CD14-positive monocyte (primary cell): ENCODE data around the gene SMIM32. TPM values are rescaled to one million over a fixed set of nuclear protein-coding genes. Genes with fewer than 3 reads are reported as not detected.

Source experiments
- DNase-seq, 3 donors: peaks; one replicate each; pipeline ENCODE4 v3.0.0-alpha.2; 2011 to 2022
- H2AFZ ChIP-seq: 2 replicates; pipeline ENCODE4 v1.6.0; 2012; ENCODE audit warnings: mild to moderate bottlenecking, low read depth, low read length, inconsistent platforms; ENCODE audit not compliant: insufficient read depth, poor library complexity, severe bottlenecking
- H3K27ac ChIP-seq, 2 donors: 1 replicate in 1 of 2; 2 replicates in 1 of 2; pipeline ENCODE4 v1.5.1; 2012 to 2013; ENCODE audit warnings: low read length in 2 of 2, control low read depth in 1 of 2, inconsistent platforms in 1 of 2, low read depth in 1 of 2, mild to moderate bottlenecking in 1 of 2
- H3K27me3 ChIP-seq, 2 donors: one replicate each; pipeline versions ENCODE4 v1.6.0 to v1.6.1; 2011 to 2013; ENCODE audit warnings: low read length in 2 of 2; ENCODE audit not compliant: control insufficient read depth in 2 of 2, insufficient read depth in 2 of 2
- H3K36me3 ChIP-seq, 2 donors: replicated peaks in 1 of 2; 1 replicate in 1 of 2; 2 replicates in 1 of 2; pipeline versions ENCODE4 v1.5.1 to v1.6.1; 2012 to 2013; ENCODE audit warnings: low read length in 2 of 2, control low read depth in 1 of 2, inconsistent platforms in 1 of 2, mild to moderate bottlenecking in 1 of 2; ENCODE audit not compliant: insufficient read depth in 2 of 2, control insufficient read depth in 1 of 2
- H3K4me1 ChIP-seq, 2 donors: 1 replicate in 1 of 2; 2 replicates in 1 of 2; pipeline versions ENCODE4 v1.5.1 to v1.6.1; 2012 to 2013; ENCODE audit warnings: low read length in 2 of 2, control low read depth in 1 of 2, inconsistent platforms in 1 of 2, mild to moderate bottlenecking in 1 of 2, moderate library complexity in 1 of 2; ENCODE audit not compliant: insufficient read depth in 2 of 2, control insufficient read depth in 1 of 2
- H3K4me2 ChIP-seq: replicated peaks from 2 replicates; pipeline ENCODE3; 2012; ENCODE audit warnings: low read length, moderate library complexity, mild to moderate bottlenecking; ENCODE audit not compliant: poor library complexity, severe bottlenecking; ENCODE audit errors: extremely low read depth
- H3K4me3 ChIP-seq, 3 experiments: fragments of 200-600 bp in 1 of 3; sonication (generic) in 1 of 3; replicated peaks in 1 of 3; 1 replicate in 2 of 3; 2 replicates in 1 of 3; pipeline ENCODE4 v1.5.1; 2011 to 2013; ENCODE audit warnings: low read length in 3 of 3, mild to moderate bottlenecking in 3 of 3, control low read depth in 2 of 3, low read depth in 2 of 3, inconsistent platforms in 1 of 3, moderate library complexity in 1 of 3
- H3K79me2 ChIP-seq: 2 replicates; pipeline ENCODE4 v1.6.0; 2012; ENCODE audit warnings: mild to moderate bottlenecking, control low read depth, inconsistent platforms, low read length, moderate library complexity; ENCODE audit not compliant: insufficient read depth
- H3K9ac ChIP-seq: 2 replicates; pipeline ENCODE4 v1.6.0; 2017; ENCODE audit warnings: low read length, mild to moderate bottlenecking; ENCODE audit not compliant: insufficient read depth, poor library complexity, severe bottlenecking
- H3K9me3 ChIP-seq, 2 donors: replicated peaks in 1 of 2; 1 replicate in 1 of 2; 2 replicates in 1 of 2; pipeline versions ENCODE4 v1.5.1 to v1.6.1; 2012 to 2013; ENCODE audit warnings: low read length in 2 of 2, control low read depth in 1 of 2; ENCODE audit not compliant: control insufficient read depth in 1 of 2, insufficient read depth in 1 of 2
- H4K20me1 ChIP-seq: 2 replicates; pipeline ENCODE4 v1.6.0; 2012; ENCODE audit warnings: mild to moderate bottlenecking, low read length, control low read depth, moderate library complexity; ENCODE audit not compliant: insufficient read depth
- H3K27ac Mint-ChIP-seq, 7 donors: one replicate each; pipeline ENCODE4 v1.8.0; 2020; ENCODE audit warnings: mild to moderate bottlenecking in 7 of 7, mixed read lengths in 7 of 7, moderate library complexity in 6 of 7, inconsistent platforms in 2 of 7
- H3K27me3 Mint-ChIP-seq, 3 donors: one replicate each; pipeline ENCODE4 v1.8.0; 2021 to 2022; ENCODE audit warnings: low read depth in 3 of 3, mild to moderate bottlenecking in 3 of 3, mixed read lengths in 3 of 3, moderate library complexity in 3 of 3, inconsistent platforms in 1 of 3
- H3K36me3 Mint-ChIP-seq, 2 donors: one replicate each; pipeline ENCODE4 v1.8.0; 2020; ENCODE audit warnings: mixed read lengths in 2 of 2, inconsistent platforms in 1 of 2, mild to moderate bottlenecking in 1 of 2
- H3K4me1 Mint-ChIP-seq: one replicate; pipeline ENCODE4 v1.8.0; 2020; ENCODE audit warnings: mild to moderate bottlenecking, mixed read lengths
- H3K4me3 Mint-ChIP-seq, 2 donors: one replicate each; pipeline ENCODE4 v1.8.0; 2020; ENCODE audit warnings: mild to moderate bottlenecking in 2 of 2, mixed read lengths in 2 of 2, moderate library complexity in 1 of 2
- H3K9me3 Mint-ChIP-seq, 7 donors: one replicate each; pipeline ENCODE4 v1.8.0; 2020 to 2022; ENCODE audit warnings: mixed read lengths in 7 of 7, mild to moderate bottlenecking in 6 of 7, moderate library complexity in 6 of 7, inconsistent platforms in 2 of 7
- WGBS: methylation state at CpG from one replicate; pipeline ENCODE4 v1.1.5; 2013; ENCODE audit warnings: missing lambda C conversion rate; ENCODE audit not compliant: insufficient coverage; 5-methylcytosine and 5-hydroxymethylcytosine counted together
- intact Hi-C, 2 donors: fragments of 100-400 bp; cut with micrococcal nuclease; formaldehyde crosslinking; loops; one replicate each; pipeline versions ENCODE4 v1.15.0 to v1.15.1; 2023
- polyA plus RNA-seq, 3 donors: library from polyadenylated mRNA; depleted of rRNA in 1 of 3; unstranded in 2 of 3; stranded (reverse) in 1 of 3; fragments of 300-500 nt in 2 of 3; fragments of >200 nt in 1 of 3; fragmentation: Illumina TruSeq in 2 of 3; gene quantifications; 1 replicate in 2 of 3; 2 replicates in 1 of 3; pipeline ENCODE4 v1.2.3, GENCODE V29; 2012 to 2021
- TF ChIP-seq, protein P1 (sequence below): fragments of 200-600 bp; IDR thresholded peaks from one replicate; pipeline ENCODE4 v1.8.0; 2022; ENCODE audit warnings: antibody characterized with exemption, mild to moderate bottlenecking

Gene SMIM32
- polyA plus RNA-seq, 3 donors, result not detected

DNA sequence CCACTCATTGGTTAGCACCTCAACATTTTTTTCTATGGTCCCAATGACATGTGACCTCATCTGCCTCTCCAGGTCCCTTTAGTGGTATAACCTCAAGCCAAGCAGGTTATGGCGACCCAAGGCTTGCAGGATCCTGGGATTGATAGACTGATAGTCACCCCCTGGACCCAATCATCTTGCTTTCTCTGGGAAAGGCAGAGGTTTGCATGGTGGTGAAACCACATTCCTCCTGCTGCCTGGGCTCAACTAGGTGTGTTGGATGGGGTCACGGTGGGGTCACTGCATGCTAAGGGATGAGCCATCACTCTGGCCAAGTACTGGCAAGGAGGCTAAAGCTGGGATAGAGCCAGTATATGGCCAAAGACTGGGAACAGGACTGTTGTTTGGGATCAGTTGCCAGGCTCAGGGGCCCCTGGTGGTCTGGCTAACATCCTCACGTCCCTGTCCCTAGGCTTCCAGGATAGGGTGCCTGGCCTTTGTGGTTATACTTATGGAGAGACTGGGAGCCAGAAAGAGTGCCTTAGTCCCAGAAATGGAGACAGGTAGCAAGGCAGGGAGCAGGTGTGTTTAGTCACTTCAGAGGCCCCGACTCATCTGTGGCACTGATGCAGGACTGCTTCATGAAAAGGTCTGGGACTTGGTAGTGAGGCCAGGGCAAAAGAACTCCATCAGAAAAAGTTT is 4.6 kb upstream of the SMIM32 start:
- 93% methylated on average over 3 of the region's 4 CpGs for WGBS
- Histone ChIP-seq H3K79me2 (no peaks in the 10 kb centered on the region), H4K20me1 (no peaks in the 10 kb centered on the region), H3K9ac (no peak overlapping the region), H3K4me2 (no peak overlapping the region), H3K27ac (no peak overlapping the region), H3K36me3 (no peaks in the 10 kb centered on the region), H3K27me3 (peaks cover 20 to 46% of the 10 kb centered on the region in 2 donors), H3K4me1 (no peaks in the 10 kb centered on the region), H3K4me3 (no peak overlapping the region), H2AFZ (no peak overlapping the region), H3K9me3 (no peaks in the 10 kb centered on the region)
- Mint-ChIP-seq H3K27ac (no peak overlapping the region), H3K27me3 (peaks cover 37 to 84% (median 53%) of the 10 kb centered on the region in 3 donors), H3K4me1 (no peaks in the 10 kb centered on the region), H3K36me3 (no peaks in the 10 kb centered on the region), H3K9me3 (peaks cover 0 to 8% (median 0%) of the 10 kb centered on the region in 7 donors), H3K4me3 (no peak overlapping the region)
- intact Hi-C loops, result no loop called here
- no peak for DNase-seq
- TF ChIP-seq, protein P1, sequence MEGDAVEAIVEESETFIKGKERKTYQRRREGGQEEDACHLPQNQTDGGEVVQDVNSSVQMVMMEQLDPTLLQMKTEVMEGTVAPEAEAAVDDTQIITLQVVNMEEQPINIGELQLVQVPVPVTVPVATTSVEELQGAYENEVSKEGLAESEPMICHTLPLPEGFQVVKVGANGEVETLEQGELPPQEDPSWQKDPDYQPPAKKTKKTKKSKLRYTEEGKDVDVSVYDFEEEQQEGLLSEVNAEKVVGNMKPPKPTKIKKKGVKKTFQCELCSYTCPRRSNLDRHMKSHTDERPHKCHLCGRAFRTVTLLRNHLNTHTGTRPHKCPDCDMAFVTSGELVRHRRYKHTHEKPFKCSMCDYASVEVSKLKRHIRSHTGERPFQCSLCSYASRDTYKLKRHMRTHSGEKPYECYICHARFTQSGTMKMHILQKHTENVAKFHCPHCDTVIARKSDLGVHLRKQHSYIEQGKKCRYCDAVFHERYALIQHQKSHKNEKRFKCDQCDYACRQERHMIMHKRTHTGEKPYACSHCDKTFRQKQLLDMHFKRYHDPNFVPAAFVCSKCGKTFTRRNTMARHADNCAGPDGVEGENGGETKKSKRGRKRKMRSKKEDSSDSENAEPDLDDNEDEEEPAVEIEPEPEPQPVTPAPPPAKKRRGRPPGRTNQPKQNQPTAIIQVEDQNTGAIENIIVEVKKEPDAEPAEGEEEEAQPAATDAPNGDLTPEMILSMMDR, result no peak

DNA sequence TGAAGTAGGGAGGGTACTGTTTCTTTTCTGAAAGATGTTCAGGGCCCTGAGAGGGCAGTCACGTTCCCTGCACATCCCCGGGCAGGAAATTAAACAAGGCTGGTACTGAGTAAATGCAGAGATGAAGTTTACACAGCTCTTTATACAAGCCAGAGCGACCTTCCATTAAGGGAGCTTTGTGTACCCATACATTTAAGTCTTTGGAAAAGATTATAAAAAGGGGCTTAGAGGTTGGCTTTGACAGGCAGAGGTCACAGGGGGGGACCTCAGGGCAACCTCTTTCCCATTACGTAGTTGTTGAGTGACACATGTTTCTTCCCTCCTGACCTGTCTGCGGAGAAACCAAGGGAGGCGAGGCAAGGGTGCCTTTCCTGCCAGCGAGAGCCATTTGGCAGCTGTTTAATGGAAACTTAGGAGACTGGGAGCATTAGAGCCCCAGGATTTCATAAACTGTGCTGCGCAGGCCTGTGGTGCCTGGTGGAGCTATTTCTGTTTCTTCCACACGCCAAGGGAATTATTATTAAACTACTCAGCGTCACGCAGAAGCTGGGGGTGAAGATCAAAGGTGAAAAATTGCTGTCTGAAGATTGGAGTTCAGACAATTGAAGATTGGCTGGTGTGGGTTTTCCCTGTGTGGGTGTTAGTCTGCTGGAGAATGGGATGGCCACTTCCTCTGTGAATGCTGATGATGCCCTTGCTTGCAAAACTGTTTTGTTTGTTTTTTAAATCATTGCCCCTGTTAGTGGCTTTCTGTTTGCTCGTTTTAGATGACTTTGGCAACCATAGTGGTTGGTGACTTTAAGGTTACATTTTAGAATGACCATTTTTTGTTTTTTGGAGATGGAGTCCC is 3.2 kb upstream of the SMIM32 start:
- Histone ChIP-seq H3K9me3 (peaks cover 0 to 6% of the 10 kb centered on the region in 2 donors), H3K4me2 (no peak overlapping the region), H2AFZ (no peak overlapping the region), H3K4me1 (peaks cover 3 to 12% of the 10 kb centered on the region in 2 donors), H3K4me3 (no peak overlapping the region), H3K27ac (no peak overlapping the region), H3K9ac (no peak overlapping the region), H3K27me3 (peaks cover 20 to 45% of the 10 kb centered on the region in 2 donors), H3K36me3 (no peaks in the 10 kb centered on the region), H3K79me2 (no peaks in the 10 kb centered on the region), H4K20me1 (no peaks in the 10 kb centered on the region)
- 88% methylated on average over 4 of the region's 12 CpGs for WGBS
- H3K27ac Mint-ChIP-seq, result no peak overlapping the region
- H3K4me1 Mint-ChIP-seq, result peaks cover 8% of the 10 kb centered on the region
- intact Hi-C loops, result no loop called here
- peaks cover 39 to 84% (median 53%) of the 10 kb centered on the region in 3 donors for H3K27me3 Mint-ChIP-seq
- TF ChIP-seq, protein P1, result no peak
- H3K9me3 Mint-ChIP-seq, result peaks cover 0 to 8% (median 2%) of the 10 kb centered on the region in 7 donors
- no peaks in the 10 kb centered on the region for H3K36me3 Mint-ChIP-seq
- no peak overlapping the region for H3K4me3 Mint-ChIP-seq
- no peak for DNase-seq
